Measurements from ENCODE around the gene PLCB4.

Gene PLCB4

GRCh38 chr20:9402546-9402945 is 333.7 kb downstream of the PLCB4 start:
- DNase-seq (ENCODE audit: low read depth): no peak
- in situ Hi-C loops (cut with HindIII; ENCODE audit: low sequenced_read_pairs): no loop called here
- TF ChIP-seq, protein P1, sequence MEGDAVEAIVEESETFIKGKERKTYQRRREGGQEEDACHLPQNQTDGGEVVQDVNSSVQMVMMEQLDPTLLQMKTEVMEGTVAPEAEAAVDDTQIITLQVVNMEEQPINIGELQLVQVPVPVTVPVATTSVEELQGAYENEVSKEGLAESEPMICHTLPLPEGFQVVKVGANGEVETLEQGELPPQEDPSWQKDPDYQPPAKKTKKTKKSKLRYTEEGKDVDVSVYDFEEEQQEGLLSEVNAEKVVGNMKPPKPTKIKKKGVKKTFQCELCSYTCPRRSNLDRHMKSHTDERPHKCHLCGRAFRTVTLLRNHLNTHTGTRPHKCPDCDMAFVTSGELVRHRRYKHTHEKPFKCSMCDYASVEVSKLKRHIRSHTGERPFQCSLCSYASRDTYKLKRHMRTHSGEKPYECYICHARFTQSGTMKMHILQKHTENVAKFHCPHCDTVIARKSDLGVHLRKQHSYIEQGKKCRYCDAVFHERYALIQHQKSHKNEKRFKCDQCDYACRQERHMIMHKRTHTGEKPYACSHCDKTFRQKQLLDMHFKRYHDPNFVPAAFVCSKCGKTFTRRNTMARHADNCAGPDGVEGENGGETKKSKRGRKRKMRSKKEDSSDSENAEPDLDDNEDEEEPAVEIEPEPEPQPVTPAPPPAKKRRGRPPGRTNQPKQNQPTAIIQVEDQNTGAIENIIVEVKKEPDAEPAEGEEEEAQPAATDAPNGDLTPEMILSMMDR (IDR thresholded peaks at IDR 0.05; ENCODE audit: low read depth, low read length, missing control alignments): no peak
- no peak overlapping the region for H3K4me3 ChIP-seq (ENCODE audit: low read depth, low read length)

DNA sequence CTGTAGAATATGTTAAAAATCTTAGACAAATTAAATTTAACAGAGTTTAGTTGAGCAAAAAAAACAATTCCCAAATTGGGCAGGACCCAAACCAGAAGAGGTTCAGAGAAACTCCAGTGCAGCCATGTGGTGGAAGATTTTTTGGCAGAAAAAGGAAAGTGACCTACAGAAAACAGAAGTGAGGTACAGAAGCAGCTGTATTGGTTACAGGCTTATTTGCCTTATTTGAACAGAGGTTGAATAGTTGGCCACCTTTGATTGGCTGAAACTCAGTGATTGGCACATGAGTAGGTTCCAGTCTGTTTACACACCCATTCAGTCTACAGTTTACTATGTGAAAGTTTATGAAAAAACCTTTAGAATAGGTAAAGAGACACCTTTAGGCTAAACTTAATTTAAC is 334.6 kb downstream of the PLCB4 start:
- TF ChIP-seq, protein P1 (IDR thresholded peaks at IDR 0.05; ENCODE audit: low read depth, low read length, missing control alignments): no peak
- in situ Hi-C loops (cut with HindIII; ENCODE audit: low sequenced_read_pairs): no loop called here
- no peak overlapping the region for H3K4me3 ChIP-seq (ENCODE audit: low read depth, low read length)
- no peak for DNase-seq (ENCODE audit: low read depth)

DNA sequence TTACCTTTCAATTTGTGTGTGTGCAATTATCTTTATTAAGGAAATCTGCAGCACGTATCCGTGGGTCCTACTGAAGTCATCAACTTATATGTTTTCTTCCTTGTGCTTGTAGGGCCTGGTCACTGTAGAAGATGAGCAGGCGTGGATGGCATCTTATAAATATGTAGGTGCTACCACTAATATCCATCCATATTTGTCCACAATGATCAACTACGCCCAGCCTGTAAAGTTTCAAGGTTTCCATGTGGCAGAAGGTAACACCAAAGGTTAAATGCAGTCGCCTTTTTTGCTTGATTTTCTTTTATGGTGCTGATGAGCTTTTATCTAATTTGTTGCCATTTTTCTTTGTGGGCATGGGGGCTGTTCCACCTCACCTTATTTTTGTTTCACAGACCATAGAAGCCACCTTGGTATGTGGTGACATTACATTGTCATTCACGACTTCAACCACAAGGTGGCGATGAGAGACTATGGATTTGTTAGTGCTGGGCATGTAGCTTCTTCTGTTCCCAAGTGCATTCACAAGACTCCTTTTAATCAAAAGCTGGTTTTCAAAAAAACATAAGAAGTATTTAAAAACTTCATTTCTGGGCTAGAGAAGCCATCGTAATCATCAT is 339.0 kb downstream of the PLCB4 start:
- TF ChIP-seq, protein P1 (IDR thresholded peaks at IDR 0.05; ENCODE audit: low read depth, low read length, missing control alignments): peak; percentile 75
- H3K4me3 ChIP-seq (ENCODE audit: low read depth, low read length): no peak overlapping the region
- peak; percentile 74 for DNase-seq (ENCODE audit: low read depth)
- in situ Hi-C loops (cut with HindIII; ENCODE audit: low sequenced_read_pairs): loop anchor here (5.0 kb wide), 1 partner anchor 194 kb away; no protein-coding TSS in a partner anchor

DNA sequence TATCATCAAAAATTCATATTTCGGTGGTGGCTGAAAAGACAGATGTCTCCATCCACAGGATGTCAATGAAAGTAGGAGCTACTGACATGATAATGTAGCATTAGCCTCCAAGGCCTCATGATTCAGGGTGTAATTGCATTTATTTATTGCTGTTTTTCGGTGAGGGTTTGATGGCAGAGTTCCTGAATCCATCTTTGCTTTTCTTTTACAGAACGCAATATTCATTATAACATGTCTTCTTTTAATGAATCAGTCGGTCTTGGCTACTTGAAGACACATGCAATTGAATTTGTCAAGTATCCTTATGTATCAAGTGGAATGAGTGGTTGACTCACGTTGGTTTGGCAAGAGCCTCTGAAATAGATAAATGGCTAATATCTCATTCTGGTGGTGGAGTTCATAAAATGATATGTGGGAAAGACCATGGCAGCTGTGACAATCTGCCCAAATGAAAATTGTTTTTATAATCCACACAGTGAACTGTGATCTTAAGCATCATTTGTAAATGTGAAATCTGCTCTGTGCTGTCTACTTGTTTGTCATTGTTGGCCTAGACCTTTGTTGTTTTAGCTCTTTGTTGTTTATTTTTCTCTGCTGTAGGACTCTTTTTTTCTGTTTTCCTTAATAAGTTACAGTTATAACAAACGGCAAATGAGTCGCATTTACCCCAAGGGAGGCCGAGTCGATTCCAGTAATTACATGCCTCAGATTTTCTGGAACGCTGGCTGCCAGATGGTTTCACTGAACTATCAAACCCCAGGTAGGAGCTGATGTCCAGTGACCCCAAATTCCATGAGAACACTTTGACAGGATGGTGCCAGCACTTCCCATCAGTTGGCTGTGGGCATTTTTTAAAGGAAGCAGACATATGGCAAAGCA is 339.8 kb downstream of the PLCB4 start:
- no peak for DNase-seq (ENCODE audit: low read depth)

DNA sequence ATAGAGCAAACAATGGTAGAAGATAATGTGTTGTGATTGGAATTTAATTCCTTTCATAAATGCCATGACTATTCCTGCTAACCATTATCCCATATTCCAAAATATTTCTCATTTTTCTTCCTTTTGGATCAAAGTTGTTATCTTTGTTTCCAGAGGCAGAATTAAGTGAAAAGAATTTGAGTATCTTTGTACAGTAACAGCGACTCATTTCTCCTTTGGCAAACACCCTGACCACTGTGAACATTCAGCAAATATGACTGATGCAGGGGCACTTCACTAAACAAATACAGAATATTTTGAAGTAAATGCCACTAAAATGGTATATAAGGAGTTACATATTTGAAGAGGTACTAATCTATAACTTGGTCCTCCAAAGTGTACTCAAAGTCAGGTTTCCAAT is 340.5 kb downstream of the PLCB4 start:
- DNase-seq (ENCODE audit: low read depth): no peak
- TF ChIP-seq, protein P1 (IDR thresholded peaks at IDR 0.05; ENCODE audit: low read depth, low read length, missing control alignments): no peak
- in situ Hi-C loops (cut with HindIII; ENCODE audit: low sequenced_read_pairs): loop anchor here (5.0 kb wide), 1 partner anchor 193 kb away; no protein-coding TSS in a partner anchor
- no peak overlapping the region for H3K4me3 ChIP-seq (ENCODE audit: low read depth, low read length)

More for the DNA sequence above, 339.8 kb downstream of the PLCB4 start:
- no peak overlapping the region for H3K4me3 ChIP-seq (ENCODE audit: low read depth, low read length)
- in situ Hi-C loops (cut with HindIII; ENCODE audit: low sequenced_read_pairs): loop anchor here (5.0 kb wide), 1 partner anchor 194 kb away; no protein-coding TSS in a partner anchor
- TF ChIP-seq, protein P1 (IDR thresholded peaks at IDR 0.05; ENCODE audit: low read depth, low read length, missing control alignments): no peak

DNA sequence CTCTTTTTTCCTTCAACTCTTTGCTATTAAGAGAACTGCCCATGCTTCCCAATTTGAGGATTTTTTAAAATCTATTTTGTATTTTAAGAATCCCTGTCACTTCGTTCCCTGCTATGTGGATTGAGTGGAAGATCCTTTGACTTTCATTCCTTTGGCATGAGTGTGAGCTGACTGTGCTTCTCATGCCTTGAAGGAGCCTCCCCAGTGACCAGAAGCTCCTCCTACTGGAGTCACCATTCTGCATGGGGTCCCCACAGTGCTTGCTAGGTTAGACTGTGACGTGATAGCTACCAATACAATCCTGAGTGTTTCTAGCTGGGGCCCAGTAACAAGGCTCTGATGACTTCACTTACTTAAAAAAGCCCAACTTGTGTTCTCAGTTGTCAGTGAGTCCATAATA is 341.1 kb downstream of the PLCB4 start:
- TF ChIP-seq, protein P1 (IDR thresholded peaks at IDR 0.05; ENCODE audit: low read depth, low read length, missing control alignments): no peak
- no peak overlapping the region for H3K4me3 ChIP-seq (ENCODE audit: low read depth, low read length)
- peak; percentile 76 for DNase-seq (ENCODE audit: low read depth)
- in situ Hi-C loops (cut with HindIII; ENCODE audit: low sequenced_read_pairs): loop anchor here (5.0 kb wide), 1 partner anchor 192 kb away; no protein-coding TSS in a partner anchor

All from astrocyte of the cerebellum (primary cell).